ENCODE results near the gene CLEC20A.

Gene CLEC20A

DNA sequence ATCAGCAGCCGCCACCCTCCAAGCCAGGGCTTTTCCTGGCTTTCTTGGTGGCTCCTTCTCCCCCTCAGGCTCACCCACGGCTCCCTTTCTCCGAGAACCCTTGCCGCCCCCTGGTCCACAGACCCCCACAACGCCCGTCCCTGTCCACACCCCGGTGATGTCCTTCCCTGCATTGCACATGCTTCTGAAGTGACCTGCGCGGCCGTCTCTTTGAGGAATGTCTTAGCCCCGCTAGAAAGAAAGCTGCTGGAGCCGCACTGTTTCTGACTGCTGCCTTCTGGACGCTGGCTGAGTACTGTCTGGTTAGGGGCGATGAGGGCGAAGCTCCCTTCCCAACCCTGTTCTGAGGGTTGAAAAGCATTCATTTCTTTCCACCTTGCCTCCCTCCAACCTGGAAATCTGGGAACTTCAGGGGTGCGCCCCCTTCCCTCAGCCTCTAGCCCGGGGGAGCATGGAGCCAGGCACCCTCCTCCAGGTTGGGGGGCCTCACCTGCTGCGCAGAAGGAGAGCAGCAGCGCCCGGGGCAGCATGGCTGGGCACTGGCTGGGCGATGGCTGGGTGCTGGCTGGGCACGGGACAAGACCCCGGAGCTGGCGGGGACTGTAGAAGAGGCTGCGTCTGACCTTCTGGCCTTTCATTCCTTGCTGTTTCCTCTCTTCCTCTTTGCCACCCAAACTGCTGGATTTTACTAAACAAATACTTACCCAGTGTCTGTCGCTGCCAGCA is at the start of gene CLEC20A:
Gene CLEC20A (minus strand): TSS at position 555 of the 726 bp plus-strand sequence. CDS start 25 bp downstream, at position 530.
- no peak for TF ChIP-seq ZNF274 (IDR thresholded peaks at IDR 0.05; ENCODE audit: low read depth, low read length)

GRCh38 chr1:178544531-178544930 is 47.8 kb upstream of the CLEC20A start:
- H3K4me3 ChIP-seq (ENCODE audit: low read length), result no peak overlapping the region
- no peak for TF ChIP-seq ZNF274 (IDR thresholded peaks at IDR 0.05; ENCODE audit: low read depth, low read length)

More for the DNA sequence above, at the start of gene CLEC20A:
- H3K4me3 ChIP-seq (ENCODE audit: low read length), result no peak within 1 kb of the TSS

GRCh38 chr1:178543290-178543607 is 46.5 kb upstream of the CLEC20A start:
- no peak for TF ChIP-seq ZNF274 (IDR thresholded peaks at IDR 0.05; ENCODE audit: low read depth, low read length)
- peak overlapping the region; percentile 88; the same call in 1 of the 2 replicates for H3K4me3 ChIP-seq (ENCODE audit: low read length)

DNA sequence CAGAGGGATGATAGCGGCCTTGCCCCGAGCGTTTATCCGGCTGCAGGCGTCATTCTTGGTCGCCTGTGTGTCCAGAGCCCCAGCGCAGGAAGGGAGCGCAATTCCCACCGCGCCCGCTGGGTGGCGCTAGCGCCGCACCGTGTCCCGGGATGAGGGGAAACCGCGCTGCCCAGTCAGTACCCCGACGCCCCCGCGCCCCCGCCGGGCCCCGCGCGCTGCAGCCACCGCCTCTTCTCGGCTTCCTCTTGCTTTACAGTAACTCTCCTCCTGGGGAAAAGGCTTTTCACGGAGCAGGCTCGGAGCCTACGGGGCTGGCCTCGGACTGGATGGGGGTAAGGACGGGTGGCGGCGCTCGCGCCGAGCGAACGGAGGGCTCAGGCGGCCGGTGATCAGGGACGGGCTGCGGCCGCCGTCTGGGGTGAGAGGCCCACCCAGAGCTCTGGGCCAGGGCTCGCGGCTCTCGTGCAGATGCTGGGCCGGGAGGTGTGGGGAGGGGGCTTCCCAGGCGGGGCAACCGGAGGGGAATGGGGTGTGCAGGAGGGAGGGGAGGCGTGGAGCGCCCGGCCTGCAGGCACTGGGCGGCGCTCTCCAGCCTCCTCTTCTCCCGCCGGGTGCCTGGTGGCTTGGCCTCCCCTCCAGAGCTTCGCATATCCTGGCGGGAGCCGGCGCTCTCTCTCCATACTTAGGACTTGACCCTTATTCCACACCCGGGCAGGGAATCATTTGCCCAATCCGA is 46.0 kb upstream of the CLEC20A start:
- H3K4me3 ChIP-seq (ENCODE audit: low read length), result peak overlapping the region; percentile 88
- no peak for TF ChIP-seq ZNF274 (IDR thresholded peaks at IDR 0.05; ENCODE audit: low read depth, low read length)

- TF ChIP-seq ZNF274 (IDR thresholded peaks at IDR 0.05; ENCODE audit: low read depth, low read length), result no peak
- H3K4me3 ChIP-seq (ENCODE audit: low read length), result peak overlapping the region; percentile 88
Observed at GRCh38 chr1:178541829-178542553, 45.2 kb upstream of the CLEC20A start.

DNA sequence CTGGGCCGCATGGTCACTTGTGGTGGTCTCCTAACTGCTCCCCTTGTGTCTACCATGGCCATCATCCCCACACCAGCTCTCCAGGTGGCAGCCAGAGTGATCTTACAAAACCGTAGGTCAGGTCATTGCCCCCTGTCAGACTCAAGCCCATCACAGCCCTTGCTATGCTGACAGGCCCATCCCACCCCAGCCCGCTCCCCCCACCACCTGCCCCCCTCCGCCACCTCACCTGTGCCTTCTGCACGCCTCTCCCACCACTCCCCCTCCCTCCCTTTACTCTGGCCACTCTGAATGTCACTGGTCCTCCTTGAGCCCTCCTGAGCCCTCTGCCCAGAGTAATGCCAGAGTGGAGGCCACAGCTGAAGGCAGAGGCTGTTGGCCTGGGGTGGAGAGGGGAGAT is 44.6 kb upstream of the CLEC20A start:
- no peak for TF ChIP-seq ZNF274 (IDR thresholded peaks at IDR 0.05; ENCODE audit: low read depth, low read length)
- no peak overlapping the region; the same call in 1 of the 2 replicates for H3K4me3 ChIP-seq (ENCODE audit: low read length)

DNA sequence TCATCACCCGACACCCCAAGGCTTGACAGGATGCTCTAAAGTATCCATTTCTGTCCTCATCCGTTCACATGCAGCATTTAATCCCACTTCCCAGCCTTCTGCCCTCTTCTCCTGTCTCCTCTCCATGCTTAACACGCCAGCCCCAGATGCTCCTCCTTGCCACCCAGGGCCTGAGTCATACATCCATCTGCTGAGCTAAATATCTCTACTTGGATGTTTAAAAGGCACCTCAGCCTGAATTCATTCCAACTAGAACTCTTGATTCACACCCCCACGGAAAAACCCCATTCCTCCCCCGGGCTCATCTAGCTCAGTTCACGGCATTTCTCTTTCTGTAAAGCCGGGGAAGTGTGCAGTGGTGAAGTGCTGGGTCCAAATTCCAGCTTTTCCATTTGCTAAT is 43.9 kb upstream of the CLEC20A start:
- H3K4me3 ChIP-seq (ENCODE audit: low read length), result no peak overlapping the region
- no peak for TF ChIP-seq ZNF274 (IDR thresholded peaks at IDR 0.05; ENCODE audit: low read depth, low read length)

- TF ChIP-seq ZNF274 (IDR thresholded peaks at IDR 0.05; ENCODE audit: low read depth, low read length), result no peak
- H3K4me3 ChIP-seq (ENCODE audit: low read length), result no peak overlapping the region
Observed at GRCh38 chr1:178540204-178540603, 43.4 kb upstream of the CLEC20A start.

GRCh38 chr1:178539291-178539690 is 42.5 kb upstream of the CLEC20A start:
- no peak for TF ChIP-seq ZNF274 (IDR thresholded peaks at IDR 0.05; ENCODE audit: low read depth, low read length)
- H3K4me3 ChIP-seq (ENCODE audit: low read length), result no peak overlapping the region

- TF ChIP-seq ZNF274 (IDR thresholded peaks at IDR 0.05; ENCODE audit: low read depth, low read length), result no peak
- no peak overlapping the region for H3K4me3 ChIP-seq (ENCODE audit: low read length)
Observed at GRCh38 chr1:178538192-178538916, 41.6 kb upstream of the CLEC20A start.

- no peak overlapping the region for H3K4me3 ChIP-seq (ENCODE audit: low read length)
- no peak for TF ChIP-seq ZNF274 (IDR thresholded peaks at IDR 0.05; ENCODE audit: low read depth, low read length)
Observed at GRCh38 chr1:178537382-178538090, 40.8 kb upstream of the CLEC20A start.

DNA sequence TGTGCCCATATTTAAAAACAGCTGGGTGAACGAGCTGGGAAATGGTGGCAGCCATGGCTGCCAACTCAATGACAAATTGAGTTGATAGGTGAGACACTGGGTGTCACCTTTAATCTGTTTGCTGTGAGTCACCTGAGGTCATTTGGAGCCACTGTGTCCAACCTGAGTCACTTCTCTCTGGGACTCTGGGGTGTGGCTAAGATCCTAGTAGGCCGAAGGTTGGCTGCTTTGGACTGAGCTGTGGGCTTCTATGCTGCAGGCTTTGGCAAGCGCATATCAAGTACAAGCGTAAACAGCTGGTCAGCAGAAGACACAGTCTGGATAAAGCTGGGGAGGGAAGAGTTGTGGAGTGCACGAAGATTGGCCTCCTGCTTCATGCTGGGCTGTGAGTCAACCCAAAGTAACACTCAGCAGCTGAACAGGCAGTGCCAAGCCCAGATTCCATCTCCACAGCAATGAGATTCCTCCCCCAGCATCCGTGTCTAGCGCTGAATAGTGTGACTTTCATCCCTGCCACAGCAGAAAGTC is 40.1 kb upstream of the CLEC20A start:
- TF ChIP-seq ZNF274 (IDR thresholded peaks at IDR 0.05; ENCODE audit: low read depth, low read length), result no peak

DNA sequence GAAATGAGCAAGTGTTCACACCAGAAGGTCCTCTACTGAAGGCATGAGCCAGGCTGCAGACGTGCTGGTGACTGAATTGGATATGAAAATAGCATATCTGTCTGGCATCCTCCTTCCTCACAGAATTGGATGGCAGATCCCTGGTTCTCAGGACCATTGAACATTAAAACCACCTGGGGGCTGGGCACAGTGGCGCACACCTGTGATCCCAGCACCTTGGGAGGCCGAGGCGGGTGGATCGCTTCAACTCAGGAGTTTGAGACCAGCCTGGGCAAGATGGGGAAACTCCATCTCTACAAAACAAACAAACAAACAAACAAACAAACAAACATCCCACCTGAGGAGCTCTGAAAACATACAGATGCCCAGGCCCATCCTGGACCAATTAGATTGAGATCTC is 39.6 kb upstream of the CLEC20A start:
- H3K4me3 ChIP-seq (ENCODE audit: low read length), result no peak overlapping the region
- TF ChIP-seq ZNF274 (IDR thresholded peaks at IDR 0.05; ENCODE audit: low read depth, low read length), result no peak

More for the DNA sequence above, 40.1 kb upstream of the CLEC20A start:
- H3K4me3 ChIP-seq (ENCODE audit: low read length), result no peak overlapping the region

Measured in GM08714 (cell line).